ENCODE data around the gene PRR12. TPM values are rescaled to one million over a fixed set of nuclear protein-coding genes. Genes with fewer than 3 reads are reported as not detected.

Gene PRR12
- total and polyA plus RNA-seq, 2 donors (not counting 3 experiments of a cell fraction or from before 2014, with no cell fraction given) = 1.9 to 37.0 TPM

GRCh38 chr19:49544154-49544553, 46.8 kb upstream of the PRR12 start:
- Histone ChIP-seq H3K27me3 (ENCODE audit: control insufficient read depth in 2 of 2, insufficient read depth in 2 of 2, low read length in 2 of 2) (no peaks in the 10 kb centered on the region), H3K27ac (ENCODE audit: insufficient read depth, low read depth, low read length) (no peak overlapping the region), H3K9me3 (replicated peaks; ENCODE audit: control insufficient read depth, insufficient read depth, low read length) (no peaks in the 10 kb centered on the region), H3K4me1 (ENCODE audit: control insufficient read depth, extremely low read depth, insufficient read depth, low read length) (peaks cover 2% of the 10 kb centered on the region), H3K9ac (replicated peaks; ENCODE audit: extremely low read depth, insufficient read depth, low read length) (no peak overlapping the region), H2AFZ (ENCODE audit: low read depth, low read length) (no peak overlapping the region), H3K4me2 (ENCODE audit: insufficient read depth, low read length) (no peak overlapping the region), H3K9me1 (replicated peaks; ENCODE audit: control insufficient read depth, extremely low read depth, insufficient read depth, low read length) (no peaks in the 10 kb centered on the region), H4K20me1 (replicated peaks; ENCODE audit: control insufficient read depth, extremely low read depth, insufficient read depth, low read length) (no peaks in the 10 kb centered on the region), H3K36me3 (ENCODE audit: control insufficient read depth in 2 of 2, extremely low read depth in 1 of 2, insufficient read depth in 2 of 2, low read length in 2 of 2) (peaks cover 2 to 3% of the 10 kb centered on the region in 2 experiments), H3K4me3 (replicated peaks in 1 of 3; ENCODE audit: insufficient read depth in 1 of 3, low read depth in 1 of 3, low read length in 3 of 3) (no peak overlapping the region), H3K79me2 (ENCODE audit: control insufficient read depth, insufficient read depth, low read length) (no peaks in the 10 kb centered on the region)
- intact Hi-C loops (cut with micrococcal nuclease) = no loop called here
- no TSS peak for BruUV-seq (replicated peaks)
- FAIRE-seq = no peak
- no peak for DNase-seq (ENCODE audit: low read depth, low spot score)
- dilution Hi-C loops (cut with MboI; ENCODE audit: extremely low pct_ligation_motif_present, low sequenced_read_pairs) = no loop called here
- ChIA-PET CTCF (interaction anchor here (0.8 kb wide), 1 partner anchor 37 kb away, joined by 5 read pairs; no protein-coding TSS in a partner anchor), POLR2A (no interaction called here)
- TF ChIP-seq FOS (IDR thresholded peaks at IDR 0.05; ENCODE audit: borderline replicate concordance, insufficient read depth, low read length) (no peak), EZH2 (IDR thresholded peaks at IDR 0.05; ENCODE audit: borderline replicate concordance, low read depth, low read length, severe bottlenecking) (no peak), MAX (IDR thresholded peaks at IDR 0.05; ENCODE audit: insufficient read depth, insufficient read length) (no peak), MYC (IDR thresholded peaks at IDR 0.05; ENCODE audit: low read depth, low read length) (no peak), GATA2 (IDR thresholded peaks at IDR 0.05; ENCODE audit: insufficient read depth, insufficient read length, low read depth, low read length) (no peak), POLR2AphosphoS5 (IDR thresholded peaks at IDR 0.05; ENCODE audit: insufficient read depth, low read depth, low read length) (no peak), POLR2A (IDR thresholded peaks at IDR 0.05; ENCODE audit: low read depth, low read length) (no peak), JUN (IDR thresholded peaks at IDR 0.05; ENCODE audit: borderline replicate concordance, insufficient read depth, insufficient read length, low read depth) (no peak)
- TF ChIP-seq, protein P1, sequence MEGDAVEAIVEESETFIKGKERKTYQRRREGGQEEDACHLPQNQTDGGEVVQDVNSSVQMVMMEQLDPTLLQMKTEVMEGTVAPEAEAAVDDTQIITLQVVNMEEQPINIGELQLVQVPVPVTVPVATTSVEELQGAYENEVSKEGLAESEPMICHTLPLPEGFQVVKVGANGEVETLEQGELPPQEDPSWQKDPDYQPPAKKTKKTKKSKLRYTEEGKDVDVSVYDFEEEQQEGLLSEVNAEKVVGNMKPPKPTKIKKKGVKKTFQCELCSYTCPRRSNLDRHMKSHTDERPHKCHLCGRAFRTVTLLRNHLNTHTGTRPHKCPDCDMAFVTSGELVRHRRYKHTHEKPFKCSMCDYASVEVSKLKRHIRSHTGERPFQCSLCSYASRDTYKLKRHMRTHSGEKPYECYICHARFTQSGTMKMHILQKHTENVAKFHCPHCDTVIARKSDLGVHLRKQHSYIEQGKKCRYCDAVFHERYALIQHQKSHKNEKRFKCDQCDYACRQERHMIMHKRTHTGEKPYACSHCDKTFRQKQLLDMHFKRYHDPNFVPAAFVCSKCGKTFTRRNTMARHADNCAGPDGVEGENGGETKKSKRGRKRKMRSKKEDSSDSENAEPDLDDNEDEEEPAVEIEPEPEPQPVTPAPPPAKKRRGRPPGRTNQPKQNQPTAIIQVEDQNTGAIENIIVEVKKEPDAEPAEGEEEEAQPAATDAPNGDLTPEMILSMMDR (IDR thresholded peaks at IDR 0.05; ENCODE audit: extremely low read depth in 1 of 2, insufficient read depth in 1 of 2, low read depth in 1 of 2, low read length in 2 of 2) = no peak
